Measurements from ENCODE around the gene ARL14EP.
A peak's percentile ranks its signal among the peaks of the same experiment; 100 is the strongest.

ARL14EP gene

DNA sequence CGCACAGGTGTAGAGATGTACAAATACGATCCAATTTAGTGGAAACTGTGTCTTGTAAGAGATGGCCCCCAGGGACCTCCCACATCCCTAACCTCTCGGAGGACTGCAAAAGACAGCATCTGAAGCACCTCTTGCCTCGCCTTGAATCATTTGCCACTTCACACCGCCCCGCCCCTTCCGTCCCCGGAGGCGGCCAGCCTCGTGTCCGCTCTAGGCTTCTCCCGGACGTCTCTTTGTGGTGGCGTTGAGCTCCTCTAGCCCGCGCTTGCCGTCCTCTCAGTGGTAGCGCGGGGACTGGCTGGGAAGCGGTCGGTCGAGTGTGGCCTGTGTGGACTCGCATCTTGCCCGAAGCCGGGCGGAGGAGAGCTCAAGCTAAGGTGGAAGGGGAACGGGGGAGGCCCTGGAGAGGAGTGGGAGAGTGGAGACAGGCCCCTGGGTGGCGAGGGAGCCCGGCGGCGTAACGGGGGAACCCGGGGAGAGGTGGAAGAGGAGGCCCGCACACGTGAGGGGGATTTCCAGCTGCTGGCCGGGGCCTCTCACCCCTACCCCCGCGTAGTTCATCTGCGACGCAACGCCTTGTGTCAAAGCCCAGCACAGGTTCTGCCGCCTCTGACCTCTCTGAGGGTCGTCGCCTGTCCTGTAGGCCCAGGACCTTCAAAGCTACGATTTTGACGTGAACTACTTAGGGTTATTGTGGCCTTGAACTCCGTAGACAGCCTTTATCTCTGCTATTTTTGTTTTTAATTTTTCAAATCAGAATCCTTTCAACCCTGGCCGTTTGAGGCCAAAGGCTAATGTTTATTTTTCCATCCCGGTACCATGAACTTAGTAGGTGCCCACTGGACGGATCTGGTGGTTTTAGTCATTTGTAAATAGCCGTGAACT is at the start of gene ARL14EP:
ARL14EP (plus strand) TSS at position 279 of the 885 bp plus-strand sequence. CDS start 7,845 bp downstream, outside the sequence.
- peak; percentile 97 for DNase-seq

DNA sequence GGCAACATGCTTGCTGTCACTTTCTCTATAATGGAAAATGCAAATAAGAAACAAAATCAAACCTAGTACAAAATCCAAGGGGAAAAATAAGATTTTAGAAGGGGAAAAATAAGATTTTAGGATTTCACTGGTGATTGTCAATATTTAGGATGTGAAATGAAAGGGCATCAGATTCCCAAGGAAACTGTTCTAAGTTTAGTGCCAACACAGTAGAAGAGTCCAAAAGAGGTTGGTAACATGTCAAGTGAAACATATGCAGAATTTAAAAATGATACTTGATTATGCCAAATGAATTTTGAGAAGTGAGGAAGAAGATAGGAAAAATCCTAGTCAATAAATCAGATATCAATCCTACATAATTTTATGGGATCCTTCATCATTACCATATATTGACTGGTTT is 45.7 kb upstream of the ARL14EP start:
- no peak for DNase-seq

DNA sequence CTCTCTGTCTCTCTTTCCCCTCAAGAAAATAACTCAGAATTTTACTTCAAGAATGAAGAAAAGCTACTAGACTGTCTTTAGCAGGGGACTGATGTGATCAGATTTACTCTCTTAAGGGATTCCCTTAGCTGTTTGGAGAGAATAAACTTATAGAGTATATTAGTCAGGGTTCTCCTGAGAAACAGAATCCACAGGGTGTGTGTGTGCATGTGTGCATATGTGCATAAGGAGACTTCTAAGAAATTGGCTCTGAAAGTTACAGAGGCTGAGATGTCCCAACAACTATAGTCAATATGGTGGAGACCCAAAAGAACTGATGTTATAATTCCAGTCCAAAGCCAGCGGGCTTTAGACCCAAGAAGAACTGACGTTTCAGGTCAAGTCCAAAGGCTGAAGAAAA is 43.1 kb upstream of the ARL14EP start:
- no peak for DNase-seq

DNA sequence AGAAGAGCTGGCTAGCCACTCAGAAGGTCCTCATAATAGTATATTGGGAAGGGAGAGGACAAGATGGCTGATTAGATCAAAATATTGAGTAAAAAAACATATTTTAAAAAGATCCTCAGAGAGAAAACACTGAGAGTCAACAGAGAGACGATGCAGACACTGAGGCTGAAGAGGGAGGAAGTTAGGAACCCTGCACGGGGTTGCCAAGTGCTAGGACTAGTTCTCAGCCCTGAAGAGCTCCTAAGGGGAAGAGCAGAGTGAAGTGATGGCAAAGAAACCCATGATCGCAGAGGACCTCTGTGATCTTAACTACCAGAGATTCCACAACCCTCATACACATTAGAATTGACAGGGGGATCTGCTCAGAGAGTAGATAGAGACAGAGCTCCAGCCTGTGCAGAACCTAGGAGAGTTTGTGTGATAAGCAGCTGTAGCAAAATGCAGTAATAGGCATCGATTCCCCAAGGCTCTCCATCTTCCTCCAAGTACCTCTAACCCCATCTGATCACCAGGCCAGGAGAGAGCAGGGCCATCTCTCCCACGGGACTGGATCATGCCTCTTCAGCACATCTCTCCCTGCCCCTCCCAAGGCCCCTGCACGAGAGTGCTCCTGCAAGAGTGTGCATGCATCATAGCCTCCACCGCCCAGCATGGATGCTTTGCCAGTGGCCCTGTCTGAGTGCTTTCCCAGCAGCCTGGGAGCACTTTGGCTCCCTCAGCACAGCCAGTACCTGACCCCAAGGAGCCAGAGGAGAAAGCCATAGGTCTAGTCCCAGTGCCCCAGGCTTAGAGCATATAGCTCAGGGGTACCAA is 41.2 kb upstream of the ARL14EP start:
- no peak for DNase-seq

DNA sequence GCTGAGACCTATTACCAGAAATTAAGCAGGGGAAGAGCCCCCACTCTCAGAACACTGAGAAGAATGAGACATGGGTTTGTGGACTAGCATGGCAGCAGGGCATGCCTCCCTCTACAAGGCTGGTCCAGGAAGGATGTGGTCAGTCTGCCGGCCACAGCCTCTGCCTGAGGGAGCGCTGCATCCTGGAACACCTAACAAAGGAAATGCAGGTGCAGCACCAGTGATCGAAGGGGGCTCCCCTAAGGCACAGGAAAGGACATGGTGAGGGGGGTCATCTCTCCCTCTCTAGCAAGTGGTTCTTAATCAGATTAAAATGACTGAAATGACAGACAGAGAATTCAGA is 40.6 kb upstream of the ARL14EP start:
- DNase-seq = no peak

DNA sequence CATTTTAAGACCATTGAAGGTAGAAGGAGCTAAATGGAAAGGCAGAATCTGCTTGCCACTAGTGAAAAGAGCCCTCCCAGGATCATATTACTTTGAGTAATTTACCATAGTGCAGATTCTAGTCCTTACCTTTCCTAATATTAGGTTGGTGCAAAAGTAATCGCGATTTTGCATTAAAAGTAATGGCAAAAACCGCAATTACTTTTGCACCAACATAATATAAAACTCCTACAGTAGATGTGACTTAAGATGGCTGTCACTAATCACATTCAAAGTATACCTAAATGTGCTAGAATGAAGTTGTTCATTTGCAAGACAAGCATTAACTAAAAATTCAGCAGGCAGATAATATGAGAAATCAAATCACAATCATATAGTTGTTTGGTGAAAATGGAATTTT is 38.1 kb upstream of the ARL14EP start:
- no peak for DNase-seq

DNA sequence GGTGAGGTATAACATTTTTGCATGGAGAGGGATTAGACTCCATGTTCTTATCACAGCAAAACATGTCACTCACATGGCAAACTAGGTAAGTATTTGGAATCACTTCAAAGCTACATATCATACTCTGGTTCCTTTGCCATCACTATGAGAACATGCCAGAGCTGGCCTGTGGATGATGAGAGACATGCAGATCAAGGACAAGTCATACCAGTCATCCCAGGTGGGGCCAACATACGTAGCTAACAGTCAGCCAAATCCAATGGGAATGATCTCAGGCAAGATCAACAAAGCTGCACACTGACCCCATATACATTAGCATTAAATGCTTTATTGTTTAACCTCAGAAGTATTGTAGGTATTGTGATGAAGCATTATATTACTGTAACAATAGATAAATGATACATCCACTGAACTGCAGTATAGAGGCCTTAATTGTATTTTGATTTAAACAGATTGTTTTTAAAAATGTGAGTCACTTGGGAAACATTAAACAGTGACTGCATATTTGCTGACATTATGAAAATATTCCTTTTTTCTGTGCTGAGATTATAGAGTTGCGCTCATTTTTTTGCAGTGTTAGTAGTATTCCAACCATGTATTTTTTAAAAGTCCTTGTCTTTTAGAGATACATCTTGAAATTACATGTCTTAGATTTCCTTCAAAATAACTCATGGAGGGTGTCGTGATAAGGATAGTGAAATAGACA is 37.3 kb upstream of the ARL14EP start:
- no peak for DNase-seq

DNA sequence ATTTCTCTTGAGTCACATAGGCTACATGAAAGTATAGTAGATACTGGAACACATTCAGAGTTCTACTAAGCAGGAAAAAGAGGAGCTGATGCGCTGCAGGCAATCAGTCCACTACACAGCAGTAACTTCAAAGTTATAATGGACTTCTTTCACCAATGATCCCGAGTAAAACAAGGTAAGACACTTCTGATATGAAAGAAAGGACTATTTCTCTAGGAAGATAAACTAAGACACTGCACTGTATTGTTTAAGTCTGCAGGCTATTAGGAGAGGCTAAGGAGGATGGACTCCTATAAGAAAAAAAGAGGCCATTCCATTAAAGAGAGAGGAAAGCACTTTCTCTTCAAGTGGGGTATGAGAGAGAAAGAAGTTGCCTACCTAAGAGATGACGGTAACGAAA is 31.6 kb upstream of the ARL14EP start:
- DNase-seq = no peak

DNA sequence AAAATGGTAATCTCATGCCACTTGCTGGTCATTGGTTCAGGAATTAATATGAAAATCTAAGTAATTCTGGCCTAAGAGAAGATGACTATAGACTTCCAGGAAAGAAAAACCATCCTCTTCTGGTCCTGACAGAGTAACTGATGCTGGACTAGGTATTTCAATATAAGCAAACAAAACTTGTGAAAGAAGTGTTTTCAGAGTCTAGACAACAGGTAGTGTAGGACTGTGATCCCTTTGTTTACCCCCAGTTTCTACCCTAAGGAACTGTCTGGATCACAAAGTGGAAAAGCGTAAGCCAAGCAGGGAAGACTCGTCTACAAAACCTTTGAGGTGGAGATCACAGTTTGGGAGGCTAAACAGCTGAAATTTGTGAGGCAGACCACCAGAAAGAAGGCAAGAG is 30.4 kb upstream of the ARL14EP start:
- DNase-seq = no peak

DNA sequence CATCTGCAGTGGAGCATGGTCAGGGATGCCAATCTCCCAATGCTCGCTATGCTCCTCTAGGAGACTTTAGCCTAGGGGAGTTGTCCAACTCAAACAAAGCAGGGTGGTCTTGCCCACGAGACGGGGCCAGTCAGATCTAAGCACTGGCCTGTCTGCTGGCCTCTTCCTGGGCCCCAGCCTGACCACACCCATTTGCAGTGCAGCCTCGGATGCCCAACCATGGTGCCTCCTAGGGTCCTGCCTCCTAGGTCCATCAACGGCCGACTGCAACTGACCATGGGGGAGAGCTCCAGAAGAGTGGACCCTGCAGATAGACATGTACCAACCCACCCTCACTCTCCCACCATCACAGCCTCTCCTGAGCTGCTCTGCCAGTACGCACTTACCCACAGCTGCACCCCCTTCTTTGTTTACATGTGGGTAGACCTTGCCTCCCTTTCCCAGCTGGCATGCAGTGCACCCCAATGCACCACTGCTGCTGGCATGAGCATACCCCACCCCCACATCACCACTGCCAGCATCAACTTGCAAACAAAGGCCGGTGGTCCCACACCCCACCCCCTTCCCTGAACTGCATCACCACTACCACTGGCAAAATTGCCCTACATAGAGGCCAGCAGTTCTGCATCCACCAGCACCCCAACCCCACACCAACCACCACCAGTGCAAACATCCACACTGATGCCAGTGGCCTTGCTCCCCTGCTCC is 27.6 kb upstream of the ARL14EP start:
- no peak for DNase-seq

DNA sequence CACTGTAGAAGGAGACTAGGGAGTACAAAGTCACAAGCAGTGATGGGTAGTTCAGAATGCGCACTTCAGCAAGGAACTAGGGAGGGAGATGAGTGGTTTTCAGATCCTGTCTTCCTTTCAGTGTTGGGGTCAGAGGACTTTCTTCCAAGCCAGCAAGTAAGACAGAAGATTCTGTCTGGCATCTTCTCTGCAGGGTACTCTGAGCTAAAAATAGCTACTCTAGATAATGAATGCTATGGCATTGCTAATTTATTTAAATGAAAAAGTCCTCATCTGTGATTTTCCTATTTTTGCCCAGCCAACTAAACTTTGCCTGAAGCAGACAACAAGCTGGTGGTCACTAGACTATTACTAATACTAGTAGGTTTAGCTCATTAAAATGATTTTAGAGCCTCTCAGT is 18.3 kb upstream of the ARL14EP start:
- DNase-seq = no peak

DNA sequence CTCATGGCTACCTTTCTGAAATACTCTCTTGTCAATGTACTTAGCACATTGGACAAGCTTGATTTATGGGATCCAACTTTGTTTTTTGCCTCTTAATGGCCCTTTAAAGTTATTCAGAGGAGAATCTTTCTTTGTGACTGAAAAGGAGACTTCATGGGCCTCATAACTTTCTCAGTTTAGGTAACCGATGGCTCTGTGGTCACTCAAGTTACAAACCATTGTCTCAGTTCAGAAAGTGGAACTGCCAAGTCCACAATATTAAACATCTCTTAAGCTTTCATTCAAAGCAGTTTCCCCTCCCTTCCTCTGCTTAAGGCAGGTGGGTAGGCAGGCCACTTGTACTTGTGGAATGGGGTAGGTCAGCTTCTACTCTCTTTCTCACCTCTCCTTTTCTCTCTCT is 12.3 kb upstream of the ARL14EP start:
- no peak for DNase-seq

DNA sequence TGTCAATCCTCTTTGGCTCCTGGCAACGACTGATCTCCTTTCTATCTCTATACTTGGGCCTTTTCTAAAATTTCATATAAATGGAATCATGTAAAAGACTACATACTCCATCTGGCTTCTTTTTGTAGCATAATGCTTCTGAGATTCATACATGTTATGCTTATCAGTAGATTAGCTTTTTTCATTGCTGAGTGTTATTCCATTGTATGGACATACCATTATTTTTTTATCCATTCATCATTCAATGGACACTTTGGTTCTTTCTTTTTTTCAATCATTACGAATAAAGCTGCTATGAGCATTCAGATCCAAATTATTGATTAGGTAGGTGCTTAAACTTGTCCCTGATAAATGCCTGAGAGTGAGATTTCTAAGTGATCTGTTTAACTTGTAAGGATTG is 11.7 kb upstream of the ARL14EP start:
- DNase-seq = no peak

DNA sequence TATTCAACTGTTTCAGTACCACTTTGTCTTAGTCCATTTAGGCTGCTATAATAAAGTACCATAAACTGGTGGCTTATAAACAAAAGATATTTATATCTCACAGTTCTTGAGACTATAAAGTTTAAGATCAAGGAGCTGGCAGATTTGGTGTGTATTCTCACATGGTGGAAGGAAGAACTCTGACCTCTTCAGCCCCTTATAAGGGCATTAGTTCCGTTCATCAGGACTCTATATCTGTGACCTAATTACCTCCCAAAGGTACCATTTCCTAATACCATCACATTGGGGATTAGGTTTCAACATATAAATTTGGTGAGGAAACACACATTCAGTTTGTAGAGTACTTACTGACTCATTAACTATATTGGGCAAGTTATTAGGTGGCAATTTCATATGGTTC is 10.7 kb upstream of the ARL14EP start:
- DNase-seq = no peak

DNA sequence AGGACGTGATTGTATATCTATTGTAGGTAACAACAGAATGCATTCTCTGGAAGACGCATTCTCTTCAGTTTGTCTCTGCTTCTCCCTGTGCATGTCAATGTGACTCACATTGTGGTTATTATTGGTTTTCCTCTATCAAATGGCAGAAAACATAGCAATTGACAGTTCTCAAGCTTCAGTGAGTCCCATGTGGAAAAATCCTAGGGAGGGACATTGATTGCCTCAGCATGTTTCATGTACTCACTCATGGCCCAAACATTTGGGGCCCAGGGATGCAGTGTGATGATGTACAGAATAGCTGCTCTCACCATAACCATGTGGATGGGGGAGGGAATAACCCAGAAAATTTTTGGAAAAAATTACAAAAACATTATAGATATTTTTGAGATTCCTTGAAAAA is 9.3 kb upstream of the ARL14EP start:
- no peak for DNase-seq

DNA sequence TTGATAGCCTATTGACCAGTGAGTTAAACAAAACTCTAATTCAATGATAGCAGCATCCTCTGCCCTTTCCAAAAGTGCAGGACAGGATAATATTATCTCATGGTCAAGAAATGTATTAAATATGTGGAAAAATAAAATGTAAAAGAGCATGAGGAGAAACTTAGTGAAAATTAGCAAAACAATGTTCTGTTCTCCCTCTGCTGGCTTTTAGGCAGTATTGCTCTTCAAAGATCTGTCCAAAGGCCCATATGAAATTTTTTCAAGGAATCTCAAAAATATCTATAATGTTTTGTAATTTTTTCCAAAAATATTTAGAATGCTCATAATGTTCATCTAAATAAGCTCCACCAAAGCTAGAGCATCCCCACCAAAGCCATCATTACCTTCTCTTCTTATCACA is 8.3 kb upstream of the ARL14EP start:
- no peak for DNase-seq

DNA sequence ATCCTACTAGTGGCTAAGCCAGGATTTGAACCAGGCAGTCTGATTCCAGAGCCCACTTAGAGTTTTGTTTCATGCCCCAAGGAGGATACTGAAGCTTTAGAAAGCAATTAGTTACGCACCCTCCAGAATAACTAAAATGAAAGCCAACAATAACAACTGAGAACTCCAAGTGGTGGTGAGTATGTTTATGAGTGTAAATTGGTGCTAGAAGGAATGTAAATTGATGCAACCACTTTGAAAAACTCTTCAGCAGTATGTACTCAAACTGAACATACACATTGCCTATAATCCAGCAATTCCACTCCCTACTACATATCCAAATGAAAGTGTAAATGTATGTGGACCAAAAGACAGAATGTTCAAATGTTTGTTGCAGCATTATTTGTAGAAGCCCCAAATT is 6.7 kb upstream of the ARL14EP start:
- no peak for DNase-seq

DNA sequence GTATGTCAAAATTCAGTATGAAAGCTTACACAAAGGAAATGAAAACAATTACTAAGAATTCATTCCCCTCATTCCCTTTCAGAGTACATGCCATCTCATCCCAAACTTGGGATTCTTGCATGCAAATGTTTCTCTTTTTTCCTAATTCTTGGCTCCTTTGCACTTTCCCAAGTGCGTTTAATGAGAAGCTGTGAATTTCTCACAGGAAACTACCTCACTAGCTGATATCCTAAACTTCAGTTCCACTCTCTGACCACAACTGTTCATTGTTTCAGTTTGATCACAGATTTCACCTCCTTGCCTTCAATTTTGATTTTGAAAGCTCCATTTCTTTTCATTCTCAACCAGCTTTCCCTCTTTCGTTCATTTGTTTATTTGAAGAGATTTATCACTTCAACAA is 5.9 kb upstream of the ARL14EP start:
- DNase-seq = no peak

DNA sequence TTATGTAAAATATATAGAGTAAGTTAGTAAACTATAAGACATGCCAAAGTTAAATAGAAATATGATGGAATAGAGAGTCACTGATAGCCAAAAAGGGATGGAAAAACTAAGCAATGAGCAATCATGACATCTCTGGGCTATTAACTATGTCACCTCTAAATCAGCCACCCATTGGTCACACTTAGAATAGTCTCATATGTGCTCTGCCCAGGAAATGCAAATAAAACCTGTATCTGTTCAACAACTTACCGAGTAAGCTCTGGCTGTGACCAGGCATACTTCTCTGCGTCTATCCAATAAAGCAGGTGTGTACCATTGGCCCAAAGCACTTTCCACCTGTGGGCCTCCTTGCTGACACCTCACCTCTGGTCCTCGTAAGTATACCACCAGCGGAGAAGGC is 1.6 kb upstream of the ARL14EP start:
- DNase-seq = no peak

DNA sequence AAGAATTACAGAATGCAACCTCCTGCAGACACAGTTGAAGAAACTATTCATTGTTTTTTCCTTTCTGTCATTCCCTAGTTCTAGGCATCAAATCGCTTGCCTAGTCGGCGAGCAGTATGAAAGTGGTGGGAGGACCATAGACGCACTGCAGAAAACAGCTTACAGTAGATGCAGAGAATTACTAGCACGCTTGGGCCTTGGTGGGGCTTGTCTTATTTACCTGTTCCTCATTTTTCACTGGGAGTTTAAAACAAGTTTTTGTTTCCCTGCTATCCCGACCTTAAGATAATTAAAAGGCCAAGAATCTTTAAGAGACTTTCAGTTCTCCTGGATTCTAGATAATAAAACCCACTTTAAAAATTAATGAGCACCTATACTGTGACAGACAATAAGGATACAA is 713 bp upstream of the ARL14EP start:
- DNase-seq = no peak

DNA sequence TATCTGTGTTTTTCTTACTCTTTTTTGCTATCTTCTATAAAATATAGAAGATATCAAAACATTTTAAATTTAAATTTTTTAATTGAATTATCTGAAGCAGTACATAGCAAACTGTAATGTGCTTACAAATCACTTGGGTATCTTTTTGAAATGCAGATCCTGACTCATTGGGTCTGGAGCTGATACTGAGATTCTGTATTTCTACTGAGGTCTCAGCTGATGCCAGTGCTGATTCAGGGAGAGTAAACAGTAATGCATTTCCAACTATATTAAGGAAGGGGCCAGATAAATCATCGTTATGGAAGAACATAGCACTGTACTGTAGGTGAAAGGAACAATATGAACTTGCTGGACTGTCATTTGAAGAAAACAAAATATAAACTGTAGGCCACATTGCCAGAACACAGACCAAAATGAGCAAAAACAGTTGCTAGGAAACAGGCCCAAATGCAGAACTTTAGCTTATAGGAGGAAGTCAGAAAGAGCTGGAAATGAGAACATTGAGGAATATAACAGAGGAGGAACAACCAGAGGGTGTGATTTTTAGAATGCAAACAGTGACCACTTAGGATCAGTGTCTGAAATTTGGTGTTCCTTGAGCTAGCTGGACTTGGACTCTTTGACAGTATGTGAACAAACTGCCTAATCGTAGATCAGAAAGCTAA is 3.3 kb downstream of the ARL14EP start:
- no peak for DNase-seq

DNA sequence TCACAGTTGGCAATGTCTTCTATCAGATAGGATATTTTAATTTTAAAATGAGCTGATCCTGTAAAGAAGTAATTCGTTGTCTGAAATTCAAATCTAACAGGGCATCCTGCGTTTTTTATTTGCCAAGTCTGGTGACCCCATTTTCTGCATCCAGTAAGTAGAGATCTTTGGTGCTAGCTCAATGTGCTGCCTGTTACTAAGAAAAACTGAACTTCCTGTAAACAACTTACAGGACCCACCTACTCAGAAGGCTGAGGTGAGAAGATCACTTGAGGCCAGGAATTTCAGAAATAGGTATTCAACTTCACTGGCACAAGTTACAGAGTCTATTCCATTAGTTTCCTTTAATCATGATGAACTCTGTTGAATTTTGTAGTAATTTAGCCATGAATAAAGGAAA is 4.0 kb downstream of the ARL14EP start:
- no peak for DNase-seq

DNA sequence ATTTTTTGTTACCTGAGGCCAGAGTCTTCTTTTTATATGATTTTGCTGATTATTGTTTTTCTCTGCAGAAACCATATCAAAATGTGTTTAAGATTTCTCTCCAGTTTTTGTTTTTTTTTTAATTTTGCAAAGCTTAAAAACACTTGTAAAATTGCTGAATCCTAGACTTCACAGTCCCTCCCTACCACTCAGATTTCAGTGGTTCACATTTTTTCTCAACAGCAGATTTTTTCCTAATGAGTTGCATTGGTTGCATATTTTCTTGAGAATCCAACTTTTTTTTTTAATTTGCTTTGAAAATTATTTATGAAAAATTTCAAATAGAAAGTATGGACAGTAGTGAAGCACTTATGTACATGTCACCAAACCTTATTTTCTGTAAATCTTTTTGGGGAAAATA is 5.8 kb downstream of the ARL14EP start:
- no peak for DNase-seq

All from NCI-H146 (cell line).